ENCODE measurements around the gene ZNF683. TPM values are rescaled to one million over a fixed set of nuclear protein-coding genes. Genes with fewer than 3 reads are reported as not detected.

Gene ZNF683
- total RNA-seq, 3 donors from 2014 or later: 0.48 to 0.59 TPM; not detected in 1

DNA sequence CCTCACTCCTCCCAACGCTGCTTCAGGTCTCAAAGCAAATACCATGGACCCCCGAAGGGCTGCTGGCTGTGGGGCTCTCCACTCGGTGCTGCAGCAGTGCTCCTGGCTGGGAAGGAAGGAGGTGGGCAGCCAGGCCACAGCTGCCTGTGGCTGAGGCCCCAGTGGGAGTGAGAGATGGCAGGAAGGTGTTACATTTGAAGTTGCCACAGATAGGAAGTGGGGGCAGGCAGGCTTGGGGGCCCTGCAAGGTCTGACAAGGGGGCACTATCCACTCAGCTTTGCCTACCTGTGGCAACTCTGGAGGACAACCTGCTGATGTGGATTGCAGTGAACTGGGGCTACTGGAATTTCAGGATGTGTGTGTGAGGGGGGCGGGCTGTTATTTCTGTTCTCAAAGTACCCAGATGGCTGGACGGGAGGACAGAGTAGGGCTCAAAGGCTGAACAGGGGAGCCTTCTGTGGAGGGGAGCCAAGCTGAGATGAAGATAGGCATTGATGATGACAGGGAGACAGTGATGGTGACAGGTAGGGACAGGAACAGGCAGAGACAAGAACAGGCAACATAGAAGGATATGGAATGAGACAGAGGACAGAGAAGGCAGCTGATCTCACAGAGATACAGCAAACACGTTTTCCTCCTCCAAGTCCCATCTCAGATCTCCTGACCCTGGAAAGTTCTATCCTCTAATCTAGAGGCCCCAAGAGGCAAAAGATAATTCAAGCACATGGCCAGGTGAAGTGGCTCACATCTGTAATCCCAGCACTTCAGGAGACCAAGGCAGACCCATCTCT is 1.8 kb downstream of the ZNF683 start:
- no peak overlapping the region for H3K4me3 ChIP-seq
- no peak overlapping the region for H3K27ac ChIP-seq
- H3K36me3 ChIP-seq: no peaks in the 10 kb centered on the region
- no peak for DNase-seq (ENCODE audit: low spot score in 2 of 2)
- H3K9me3 ChIP-seq: no peaks in the 10 kb centered on the region
- H3K27me3 ChIP-seq: no peaks in the 10 kb centered on the region
- H3K4me1 ChIP-seq: no peaks in the 10 kb centered on the region
- intact Hi-C loops (cut with DNase I; ENCODE audit: low total_unique reads): loop anchor here (5.0 kb wide), 1 partner anchor 1152 kb away; no protein-coding TSS in a partner anchor
- no peak for TF ChIP-seq POLR2AphosphoS5 (IDR thresholded peaks at IDR 0.05)
- TF ChIP-seq, protein P1, sequence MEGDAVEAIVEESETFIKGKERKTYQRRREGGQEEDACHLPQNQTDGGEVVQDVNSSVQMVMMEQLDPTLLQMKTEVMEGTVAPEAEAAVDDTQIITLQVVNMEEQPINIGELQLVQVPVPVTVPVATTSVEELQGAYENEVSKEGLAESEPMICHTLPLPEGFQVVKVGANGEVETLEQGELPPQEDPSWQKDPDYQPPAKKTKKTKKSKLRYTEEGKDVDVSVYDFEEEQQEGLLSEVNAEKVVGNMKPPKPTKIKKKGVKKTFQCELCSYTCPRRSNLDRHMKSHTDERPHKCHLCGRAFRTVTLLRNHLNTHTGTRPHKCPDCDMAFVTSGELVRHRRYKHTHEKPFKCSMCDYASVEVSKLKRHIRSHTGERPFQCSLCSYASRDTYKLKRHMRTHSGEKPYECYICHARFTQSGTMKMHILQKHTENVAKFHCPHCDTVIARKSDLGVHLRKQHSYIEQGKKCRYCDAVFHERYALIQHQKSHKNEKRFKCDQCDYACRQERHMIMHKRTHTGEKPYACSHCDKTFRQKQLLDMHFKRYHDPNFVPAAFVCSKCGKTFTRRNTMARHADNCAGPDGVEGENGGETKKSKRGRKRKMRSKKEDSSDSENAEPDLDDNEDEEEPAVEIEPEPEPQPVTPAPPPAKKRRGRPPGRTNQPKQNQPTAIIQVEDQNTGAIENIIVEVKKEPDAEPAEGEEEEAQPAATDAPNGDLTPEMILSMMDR (IDR thresholded peaks at IDR 0.05): no peak

DNA sequence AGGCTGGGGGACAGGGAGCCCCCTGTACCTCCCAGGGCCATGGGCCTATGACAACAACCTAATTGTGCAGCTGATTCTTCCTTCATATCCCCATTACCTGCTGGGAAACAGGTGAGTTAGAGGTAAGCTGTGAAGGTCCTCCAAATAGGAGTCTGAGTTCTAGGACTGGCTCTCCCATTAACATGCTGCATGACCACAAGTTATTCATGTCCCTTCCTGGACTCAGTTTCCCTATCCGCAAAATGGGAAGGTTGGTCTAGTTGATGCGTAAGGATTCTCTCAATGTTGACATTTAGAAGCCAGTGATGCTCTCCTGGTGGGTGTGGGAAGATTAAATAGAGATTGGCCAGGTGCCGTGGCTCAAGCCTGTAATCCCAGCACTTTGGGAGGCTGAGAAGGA is 4.1 kb downstream of the ZNF683 start:
- peaks cover 0 to 18% of the 10 kb centered on the region in 2 donors for H3K27me3 ChIP-seq
- H3K36me3 ChIP-seq: no peaks in the 10 kb centered on the region
- no peaks in the 10 kb centered on the region for H3K9me3 ChIP-seq
- DNase-seq (ENCODE audit: low spot score in 2 of 2): no peak
- H3K4me1 ChIP-seq: no peaks in the 10 kb centered on the region
- no peak overlapping the region for H3K27ac ChIP-seq
- TF ChIP-seq, protein P1 (IDR thresholded peaks at IDR 0.05): no peak
- TF ChIP-seq POLR2A (IDR thresholded peaks at IDR 0.05): no peak
- TF ChIP-seq POLR2AphosphoS5 (IDR thresholded peaks at IDR 0.05): no peak
- intact Hi-C loops (cut with DNase I; ENCODE audit: low total_unique reads): no loop called here
- no peak overlapping the region for H3K4me3 ChIP-seq

DNA sequence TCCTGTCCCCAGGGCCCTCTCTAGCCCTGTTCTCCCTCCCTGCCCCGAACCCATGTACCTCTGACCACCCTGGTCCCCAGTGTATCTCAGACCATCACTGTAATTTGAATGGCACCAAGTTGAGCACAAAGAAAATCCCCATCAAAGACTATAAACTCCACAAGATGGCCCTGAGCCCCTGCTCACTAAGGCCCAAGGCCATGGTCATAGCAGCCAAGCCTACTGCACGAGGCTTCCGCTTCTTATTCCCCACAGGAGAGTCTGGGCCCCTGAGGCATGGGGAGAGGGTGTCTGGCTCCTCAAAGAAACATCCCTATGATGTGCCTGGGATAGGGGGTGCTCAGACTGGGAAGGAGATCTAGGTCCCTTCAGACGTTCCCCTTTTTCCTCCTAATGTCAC is 4.5 kb downstream of the ZNF683 start:
- Histone ChIP-seq H3K4me1 (no peaks in the 10 kb centered on the region), H3K27me3 (peaks cover 0 to 23% of the 10 kb centered on the region in 2 donors), H3K4me3 (no peak overlapping the region), H3K9me3 (no peaks in the 10 kb centered on the region), H3K27ac (no peak overlapping the region), H3K36me3 (no peaks in the 10 kb centered on the region)
- DNase-seq (ENCODE audit: low spot score in 2 of 2): no peak
- intact Hi-C loops (cut with DNase I; ENCODE audit: low total_unique reads): no loop called here
- TF ChIP-seq POLR2AphosphoS5 (IDR thresholded peaks at IDR 0.05) (no peak), POLR2A (IDR thresholded peaks at IDR 0.05) (no peak)
- TF ChIP-seq, protein P1 (IDR thresholded peaks at IDR 0.05): no peak

DNA sequence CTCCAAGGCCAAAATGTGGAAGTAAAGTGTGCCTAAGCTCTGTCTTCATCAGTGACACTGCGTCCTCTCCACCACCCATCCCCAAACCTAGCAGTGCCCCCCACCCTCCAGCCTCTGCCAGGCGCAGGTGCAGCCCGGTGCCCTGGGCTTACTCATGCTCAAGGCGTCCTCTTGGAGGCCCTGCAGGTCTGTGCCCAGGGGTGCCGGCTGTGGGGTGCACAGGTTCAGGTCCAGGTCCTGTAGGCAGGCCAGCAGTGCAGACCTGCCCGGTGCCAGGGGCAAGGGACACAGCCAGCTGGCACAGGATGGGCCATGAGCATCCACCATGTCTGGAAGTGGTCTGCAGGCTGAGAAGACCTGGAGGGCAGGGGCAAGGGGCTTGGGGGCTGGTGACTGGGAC is 5.1 kb downstream of the ZNF683 start:
- no peak for DNase-seq (ENCODE audit: low spot score in 2 of 2)
- Histone ChIP-seq H3K36me3 (no peaks in the 10 kb centered on the region), H3K27me3 (peaks cover 0 to 29% of the 10 kb centered on the region in 2 donors), H3K9me3 (no peaks in the 10 kb centered on the region), H3K27ac (no peak overlapping the region), H3K4me1 (no peaks in the 10 kb centered on the region), H3K4me3 (no peak overlapping the region)
- TF ChIP-seq POLR2AphosphoS5 (IDR thresholded peaks at IDR 0.05) (no peak), POLR2A (IDR thresholded peaks at IDR 0.05) (no peak)
- TF ChIP-seq, protein P1 (IDR thresholded peaks at IDR 0.05): no peak
- intact Hi-C loops (cut with DNase I; ENCODE audit: low total_unique reads): no loop called here

DNA sequence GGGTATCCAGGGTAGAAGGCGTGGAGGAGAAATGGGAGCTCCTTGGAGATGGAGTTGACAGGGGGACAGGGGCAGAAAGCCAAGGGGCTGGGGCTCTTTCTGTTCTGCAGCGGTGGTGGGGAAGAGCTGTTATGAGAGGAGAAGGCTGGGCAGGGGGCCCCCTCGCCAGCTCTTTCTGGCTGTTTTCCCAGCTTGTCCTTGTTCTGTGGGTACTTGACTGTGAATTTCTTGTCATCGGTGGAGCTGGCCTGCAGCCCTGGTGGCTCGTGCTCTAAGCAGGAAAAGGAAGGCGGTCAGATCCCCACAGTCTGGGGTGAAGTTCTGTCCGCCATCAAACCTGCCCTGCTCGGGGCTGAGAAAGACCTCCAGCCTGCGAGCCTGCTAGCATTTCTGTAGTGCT is 7.6 kb downstream of the ZNF683 start:
- Histone ChIP-seq H3K9me3 (no peaks in the 10 kb centered on the region), H3K36me3 (no peaks in the 10 kb centered on the region), H3K27ac (no peak overlapping the region), H3K4me3 (no peak overlapping the region), H3K27me3 (peaks cover 7 to 53% of the 10 kb centered on the region in 2 donors), H3K4me1 (peaks cover 0 to 9% of the 10 kb centered on the region in 2 donors)
- DNase-seq (ENCODE audit: low spot score in 2 of 2): no peak
- TF ChIP-seq, protein P1 (IDR thresholded peaks at IDR 0.05): no peak
- no peak for TF ChIP-seq POLR2AphosphoS5 (IDR thresholded peaks at IDR 0.05)
- no peak for TF ChIP-seq POLR2A (IDR thresholded peaks at IDR 0.05)
- intact Hi-C loops (cut with DNase I; ENCODE audit: low total_unique reads): no loop called here
